SK-N-SH treated with all-trans-retinoic acid at 6 μM for 48 hours (cell line): ENCODE results near the gene BEGAIN.

ENCODE experiments used
- ATAC-seq: fragments of 200-7000 bp; cut with Tn5 transposase; 3 replicates; pipeline ENCODE4 v1.9.1; 2020; ENCODE audit warnings: mild to moderate bottlenecking, moderate library complexity
- ARNTL ChIP-seq: fragments of 450-650 bp; formaldehyde crosslinking; IDR thresholded peaks from 2 replicates; pipeline ENCODE4 v1.5.0; 2020; ENCODE audit warnings: low read depth, mild to moderate bottlenecking, moderate library complexity, borderline replicate concordance
- BACH2 ChIP-seq: fragments of 250-450 bp; sonication (Bioruptor Pico); IDR thresholded peaks from 2 replicates; pipeline ENCODE4 v1.9.0; 2021; ENCODE audit warnings: mild to moderate bottlenecking, borderline replicate concordance
- CSDC2 ChIP-seq: fragments of 250-450 bp; sonication (Bioruptor Pico); IDR thresholded peaks from 2 replicates; pipeline ENCODE4 v1.5.0; 2020; ENCODE audit warnings: mild to moderate bottlenecking, moderate library complexity
- ESRRG ChIP-seq: fragments of 250-450 bp; sonication (Bioruptor Pico); IDR thresholded peaks from 2 replicates; pipeline ENCODE4 v1.6.1; 2021; ENCODE audit warnings: mild to moderate bottlenecking
- GLIS3 ChIP-seq: fragments of 250-450 bp; sonication (Bioruptor Pico); IDR thresholded peaks from 2 replicates; pipeline ENCODE4 v1.5.0; 2020; ENCODE audit warnings: mild to moderate bottlenecking, moderate library complexity
- OSR1 ChIP-seq: fragments of 250-450 bp; sonication (Bioruptor Pico); IDR thresholded peaks from 2 replicates; pipeline ENCODE4 v1.8.0; 2022; ENCODE audit warnings: moderate library complexity, mild to moderate bottlenecking, inconsistent platforms
- PPARA ChIP-seq: fragments of 250-450 bp; sonication (Bioruptor Pico); IDR thresholded peaks from 2 replicates; pipeline ENCODE4 v1.5.0; 2020; ENCODE audit warnings: mild to moderate bottlenecking, borderline replicate concordance
- RARB ChIP-seq: fragments of 250-450 bp; sonication (Bioruptor Pico); IDR thresholded peaks from 2 replicates; pipeline ENCODE4 v1.8.0; 2021; ENCODE audit warnings: mild to moderate bottlenecking, moderate library complexity
- TCF4 ChIP-seq: fragments of 250-450 bp; sonication (Bioruptor Pico); IDR thresholded peaks from 2 replicates; pipeline ENCODE4 v1.8.0; 2021; ENCODE audit warnings: mild to moderate bottlenecking, moderate library complexity, borderline replicate concordance
- TOX ChIP-seq: fragments of 250-450 bp; sonication (Bioruptor Pico); IDR thresholded peaks from 2 replicates; pipeline ENCODE4 v1.8.0; 2021; ENCODE audit warnings: mild to moderate bottlenecking, moderate library complexity, borderline replicate concordance
- ZFP30 ChIP-seq: fragments of 450-650 bp; formaldehyde crosslinking; IDR thresholded peaks from 2 replicates; pipeline ENCODE4 v1.5.0; 2022; ENCODE audit warnings: mild to moderate bottlenecking, moderate library complexity
- ZNF565 ChIP-seq: fragments of 450-650 bp; formaldehyde crosslinking; conservative IDR thresholded peaks from 2 replicates; pipeline ENCODE4 v1.5.0; 2020; ENCODE audit warnings: low read depth, mild to moderate bottlenecking, moderate library complexity
- ZNF8 ChIP-seq: fragments of 450-650 bp; formaldehyde crosslinking; IDR thresholded peaks from 2 replicates; pipeline ENCODE4 v1.5.0; 2020; ENCODE audit warnings: mild to moderate bottlenecking, moderate library complexity
- TF ChIP-seq, protein P1 (sequence below): fragments of 250-450 bp; sonication (Bioruptor Pico); IDR thresholded peaks from 2 replicates; pipeline ENCODE4 v1.8.0; 2021; ENCODE audit warnings: low read depth, mild to moderate bottlenecking, moderate library complexity, borderline replicate concordance
- TF ChIP-seq, protein P2 (sequence below): fragments of 250-450 bp; sonication (Bioruptor Pico); IDR thresholded peaks from 2 replicates; pipeline ENCODE4 v1.5.0; 2020; ENCODE audit warnings: mild to moderate bottlenecking, moderate library complexity
- TF ChIP-seq, protein P3 (sequence below): fragments of 250-450 bp; sonication (Bioruptor Pico); IDR thresholded peaks from 2 replicates; pipeline ENCODE4 v1.5.1; 2020; ENCODE audit warnings: low read depth, mild to moderate bottlenecking, moderate library complexity
- TF ChIP-seq, protein P4 (sequence below): fragments of 250-450 bp; sonication (Bioruptor Pico); IDR thresholded peaks from 2 replicates; pipeline ENCODE4 v1.8.0; 2020; ENCODE audit warnings: mild to moderate bottlenecking, moderate library complexity, borderline replicate concordance
- TF ChIP-seq, protein P5 (sequence below): fragments of 250-450 bp; sonication (Bioruptor Pico); IDR thresholded peaks from 2 replicates; pipeline ENCODE4 v1.5.1; 2021; ENCODE audit warnings: mild to moderate bottlenecking, moderate library complexity

Gene BEGAIN

DNA sequence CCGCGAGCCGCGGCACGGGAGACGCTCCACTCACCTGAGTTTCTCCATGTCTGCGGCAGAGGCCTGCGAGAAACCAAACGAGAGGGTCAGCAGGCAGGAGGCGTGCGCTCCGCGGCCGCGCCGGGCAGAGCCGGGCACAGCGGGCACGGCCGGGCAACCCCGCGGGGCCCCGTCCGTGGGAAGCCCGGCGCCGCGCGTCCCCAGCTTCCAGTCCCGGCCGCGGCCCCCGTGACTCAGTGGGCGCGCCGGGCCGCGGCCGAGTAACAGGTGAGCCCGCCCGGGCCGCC is 19.4 kb downstream of the BEGAIN start:
- ATAC-seq, result no peak
- TF ChIP-seq GLIS3 (CRISPR knock-in tag), result no peak
- no peak for TF ChIP-seq ESRRG
- TF ChIP-seq ZNF565 (CRISPR knock-in tag), result no peak
- TF ChIP-seq, protein P1, sequence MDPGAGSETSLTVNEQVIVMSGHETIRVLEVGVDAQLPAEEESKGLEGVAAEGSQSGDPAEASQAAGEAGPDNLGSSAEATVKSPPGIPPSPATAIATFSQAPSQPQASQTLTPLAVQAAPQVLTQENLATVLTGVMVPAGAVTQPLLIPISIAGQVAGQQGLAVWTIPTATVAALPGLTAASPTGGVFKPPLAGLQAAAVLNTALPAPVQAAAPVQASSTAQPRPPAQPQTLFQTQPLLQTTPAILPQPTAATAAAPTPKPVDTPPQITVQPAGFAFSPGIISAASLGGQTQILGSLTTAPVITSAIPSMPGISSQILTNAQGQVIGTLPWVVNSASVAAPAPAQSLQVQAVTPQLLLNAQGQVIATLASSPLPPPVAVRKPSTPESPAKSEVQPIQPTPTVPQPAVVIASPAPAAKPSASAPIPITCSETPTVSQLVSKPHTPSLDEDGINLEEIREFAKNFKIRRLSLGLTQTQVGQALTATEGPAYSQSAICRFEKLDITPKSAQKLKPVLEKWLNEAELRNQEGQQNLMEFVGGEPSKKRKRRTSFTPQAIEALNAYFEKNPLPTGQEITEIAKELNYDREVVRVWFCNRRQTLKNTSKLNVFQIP (CRISPR knock-in tag), result no peak
- no peak for TF ChIP-seq PPARA
- TF ChIP-seq, protein P2, sequence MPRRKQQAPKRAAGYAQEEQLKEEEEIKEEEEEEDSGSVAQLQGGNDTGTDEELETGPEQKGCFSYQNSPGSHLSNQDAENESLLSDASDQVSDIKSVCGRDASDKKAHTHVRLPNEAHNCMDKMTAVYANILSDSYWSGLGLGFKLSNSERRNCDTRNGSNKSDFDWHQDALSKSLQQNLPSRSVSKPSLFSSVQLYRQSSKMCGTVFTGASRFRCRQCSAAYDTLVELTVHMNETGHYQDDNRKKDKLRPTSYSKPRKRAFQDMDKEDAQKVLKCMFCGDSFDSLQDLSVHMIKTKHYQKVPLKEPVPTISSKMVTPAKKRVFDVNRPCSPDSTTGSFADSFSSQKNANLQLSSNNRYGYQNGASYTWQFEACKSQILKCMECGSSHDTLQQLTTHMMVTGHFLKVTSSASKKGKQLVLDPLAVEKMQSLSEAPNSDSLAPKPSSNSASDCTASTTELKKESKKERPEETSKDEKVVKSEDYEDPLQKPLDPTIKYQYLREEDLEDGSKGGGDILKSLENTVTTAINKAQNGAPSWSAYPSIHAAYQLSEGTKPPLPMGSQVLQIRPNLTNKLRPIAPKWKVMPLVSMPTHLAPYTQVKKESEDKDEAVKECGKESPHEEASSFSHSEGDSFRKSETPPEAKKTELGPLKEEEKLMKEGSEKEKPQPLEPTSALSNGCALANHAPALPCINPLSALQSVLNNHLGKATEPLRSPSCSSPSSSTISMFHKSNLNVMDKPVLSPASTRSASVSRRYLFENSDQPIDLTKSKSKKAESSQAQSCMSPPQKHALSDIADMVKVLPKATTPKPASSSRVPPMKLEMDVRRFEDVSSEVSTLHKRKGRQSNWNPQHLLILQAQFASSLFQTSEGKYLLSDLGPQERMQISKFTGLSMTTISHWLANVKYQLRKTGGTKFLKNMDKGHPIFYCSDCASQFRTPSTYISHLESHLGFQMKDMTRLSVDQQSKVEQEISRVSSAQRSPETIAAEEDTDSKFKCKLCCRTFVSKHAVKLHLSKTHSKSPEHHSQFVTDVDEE (CRISPR knock-in tag), result no peak
- TF ChIP-seq ZFP30 (CRISPR knock-in tag), result no peak
- TF ChIP-seq, protein P3, sequence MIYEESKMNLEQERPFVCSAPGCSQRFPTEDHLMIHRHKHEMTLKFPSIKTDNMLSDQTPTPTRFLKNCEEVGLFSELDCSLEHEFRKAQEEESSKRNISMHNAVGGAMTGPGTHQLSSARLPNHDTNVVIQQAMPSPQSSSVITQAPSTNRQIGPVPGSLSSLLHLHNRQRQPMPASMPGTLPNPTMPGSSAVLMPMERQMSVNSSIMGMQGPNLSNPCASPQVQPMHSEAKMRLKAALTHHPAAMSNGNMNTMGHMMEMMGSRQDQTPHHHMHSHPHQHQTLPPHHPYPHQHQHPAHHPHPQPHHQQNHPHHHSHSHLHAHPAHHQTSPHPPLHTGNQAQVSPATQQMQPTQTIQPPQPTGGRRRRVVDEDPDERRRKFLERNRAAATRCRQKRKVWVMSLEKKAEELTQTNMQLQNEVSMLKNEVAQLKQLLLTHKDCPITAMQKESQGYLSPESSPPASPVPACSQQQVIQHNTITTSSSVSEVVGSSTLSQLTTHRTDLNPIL (CRISPR knock-in tag), result no peak
- TF ChIP-seq, protein P4, sequence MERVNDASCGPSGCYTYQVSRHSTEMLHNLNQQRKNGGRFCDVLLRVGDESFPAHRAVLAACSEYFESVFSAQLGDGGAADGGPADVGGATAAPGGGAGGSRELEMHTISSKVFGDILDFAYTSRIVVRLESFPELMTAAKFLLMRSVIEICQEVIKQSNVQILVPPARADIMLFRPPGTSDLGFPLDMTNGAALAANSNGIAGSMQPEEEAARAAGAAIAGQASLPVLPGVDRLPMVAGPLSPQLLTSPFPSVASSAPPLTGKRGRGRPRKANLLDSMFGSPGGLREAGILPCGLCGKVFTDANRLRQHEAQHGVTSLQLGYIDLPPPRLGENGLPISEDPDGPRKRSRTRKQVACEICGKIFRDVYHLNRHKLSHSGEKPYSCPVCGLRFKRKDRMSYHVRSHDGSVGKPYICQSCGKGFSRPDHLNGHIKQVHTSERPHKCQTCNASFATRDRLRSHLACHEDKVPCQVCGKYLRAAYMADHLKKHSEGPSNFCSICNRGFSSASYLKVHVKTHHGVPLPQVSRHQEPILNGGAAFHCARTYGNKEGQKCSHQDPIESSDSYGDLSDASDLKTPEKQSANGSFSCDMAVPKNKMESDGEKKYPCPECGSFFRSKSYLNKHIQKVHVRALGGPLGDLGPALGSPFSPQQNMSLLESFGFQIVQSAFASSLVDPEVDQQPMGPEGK (CRISPR knock-in tag), result no peak
- no peak for TF ChIP-seq TCF4
- TF ChIP-seq TOX (CRISPR knock-in tag), result no peak
- no peak for TF ChIP-seq OSR1 (CRISPR knock-in tag)

DNA sequence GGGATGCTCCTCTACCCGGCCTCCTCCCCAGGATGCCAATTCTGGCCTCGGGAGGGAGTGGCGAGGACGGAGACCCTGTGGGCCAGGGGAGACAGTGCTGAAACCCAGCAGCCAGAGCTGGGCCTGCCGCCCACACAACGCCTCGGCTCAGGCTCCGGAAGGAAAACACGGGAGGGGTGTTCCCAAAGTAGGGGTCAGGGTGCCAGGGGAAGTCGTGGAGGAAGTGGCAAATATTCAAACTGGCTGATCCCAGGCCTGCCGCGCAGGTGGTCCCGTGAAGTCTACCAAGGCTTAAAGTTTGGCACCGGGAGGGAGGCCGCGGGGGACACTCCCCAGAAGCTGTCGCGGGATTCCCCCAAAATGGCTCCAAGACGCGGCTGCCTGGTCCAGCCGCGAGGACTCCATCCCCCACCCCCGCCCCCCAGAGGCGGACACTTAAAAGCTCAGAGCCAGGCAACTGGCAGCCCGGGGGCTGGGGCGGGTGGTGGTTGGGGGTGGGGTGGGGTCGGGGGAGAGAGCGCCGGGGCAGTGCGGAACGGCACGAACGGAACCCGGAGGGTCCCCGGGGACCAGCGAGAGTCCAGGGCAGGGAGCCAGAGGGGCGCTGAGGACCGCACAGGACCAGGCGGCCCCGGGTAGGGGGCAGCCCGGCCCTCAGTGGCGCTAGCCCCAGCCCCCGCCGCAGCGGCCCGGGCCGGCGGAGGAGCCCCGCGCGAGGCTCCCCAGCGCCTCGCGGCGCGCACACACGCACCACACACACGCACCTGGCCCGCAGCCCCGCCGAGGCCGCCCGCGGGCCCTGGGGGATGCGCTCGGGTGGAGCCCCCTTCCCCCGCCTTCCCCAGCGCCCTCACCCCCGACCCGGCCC is 20.0 kb downstream of the BEGAIN start:
- TF ChIP-seq BACH2 (CRISPR knock-in tag) (no peak), PPARA (no peak), ZNF565 (CRISPR knock-in tag) (no peak), GLIS3 (CRISPR knock-in tag) (no peak), CSDC2 (CRISPR knock-in tag) (no peak), ZNF8 (CRISPR knock-in tag) (no peak), TCF4 (no peak), ARNTL (CRISPR knock-in tag) (no peak), RARB (CRISPR knock-in tag) (no peak), ESRRG (no peak), OSR1 (CRISPR knock-in tag) (no peak)
- TF ChIP-seq, protein P5, sequence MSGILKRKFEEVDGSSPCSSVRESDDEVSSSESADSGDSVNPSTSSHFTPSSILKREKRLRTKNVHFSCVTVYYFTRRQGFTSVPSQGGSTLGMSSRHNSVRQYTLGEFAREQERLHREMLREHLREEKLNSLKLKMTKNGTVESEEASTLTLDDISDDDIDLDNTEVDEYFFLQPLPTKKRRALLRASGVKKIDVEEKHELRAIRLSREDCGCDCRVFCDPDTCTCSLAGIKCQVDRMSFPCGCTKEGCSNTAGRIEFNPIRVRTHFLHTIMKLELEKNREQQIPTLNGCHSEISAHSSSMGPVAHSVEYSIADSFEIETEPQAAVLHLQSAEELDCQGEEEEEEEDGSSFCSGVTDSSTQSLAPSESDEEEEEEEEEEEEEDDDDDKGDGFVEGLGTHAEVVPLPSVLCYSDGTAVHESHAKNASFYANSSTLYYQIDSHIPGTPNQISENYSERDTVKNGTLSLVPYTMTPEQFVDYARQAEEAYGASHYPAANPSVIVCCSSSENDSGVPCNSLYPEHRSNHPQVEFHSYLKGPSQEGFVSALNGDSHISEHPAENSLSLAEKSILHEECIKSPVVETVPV (CRISPR knock-in tag), result no peak
- TF ChIP-seq, protein P4 (CRISPR knock-in tag), result no peak
- TF ChIP-seq, protein P3 (CRISPR knock-in tag), result no peak
- TF ChIP-seq, protein P2 (CRISPR knock-in tag), result no peak
- no peak for ATAC-seq
